HG03095 (cell line): ENCODE results near the gene CACNA1B.
"Not testable (repeated sequence)": the region's sequence is repeated elsewhere in the genome, so short reads cannot be mapped to it uniquely, and the experiment has no call there.

Experiments used
- ATAC-seq: cut with Tn5 transposase; IDR thresholded peaks from one replicate; pipeline ENCODE4 v1.9.1; 2021; ENCODE audit warnings: moderate library complexity; ENCODE audit not compliant: unreplicated experiment

The CACNA1B gene

DNA sequence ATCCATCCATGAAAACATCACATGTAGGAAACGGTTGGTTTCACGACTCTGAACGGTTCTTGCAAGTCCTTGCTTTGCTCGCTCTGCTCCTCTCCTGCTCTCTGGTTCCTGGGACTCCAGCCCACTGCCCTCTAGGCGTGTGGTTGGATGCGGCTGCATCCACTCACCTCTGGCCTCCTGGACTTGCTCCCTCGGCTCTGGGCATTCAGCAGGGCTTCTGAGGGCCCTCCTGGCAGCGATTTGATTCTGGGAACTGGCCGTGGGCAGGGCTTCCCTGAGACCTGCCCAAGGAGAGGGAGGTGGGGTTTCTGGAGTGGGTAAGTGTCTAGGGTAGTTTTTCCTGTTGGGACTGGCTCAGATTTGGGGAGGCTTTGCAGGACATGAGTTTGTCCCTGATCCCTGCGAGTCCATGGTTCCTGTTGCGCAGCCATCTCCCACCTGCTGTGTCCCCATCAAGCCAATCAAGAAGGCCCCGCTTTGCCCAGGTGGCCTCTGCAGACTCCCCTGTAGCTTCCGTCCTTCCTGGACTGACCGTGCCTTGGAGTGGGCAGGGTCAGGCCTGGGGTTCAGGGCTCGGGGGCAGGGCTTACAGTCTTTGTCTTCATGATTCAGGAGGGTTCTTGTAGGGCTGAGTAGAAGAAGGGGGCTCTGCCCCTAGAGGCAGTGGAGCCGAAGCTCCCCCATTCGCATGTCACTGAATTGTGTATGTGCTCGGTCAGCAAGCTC is 192.3 kb downstream of the CACNA1B start:
- ATAC-seq = no peak

GRCh38 chr9:138070815-138071214 is 193.2 kb downstream of the CACNA1B start:
- no peak for ATAC-seq

GRCh38 chr9:138071292-138071691 is 193.7 kb downstream of the CACNA1B start:
- no peak for ATAC-seq

DNA sequence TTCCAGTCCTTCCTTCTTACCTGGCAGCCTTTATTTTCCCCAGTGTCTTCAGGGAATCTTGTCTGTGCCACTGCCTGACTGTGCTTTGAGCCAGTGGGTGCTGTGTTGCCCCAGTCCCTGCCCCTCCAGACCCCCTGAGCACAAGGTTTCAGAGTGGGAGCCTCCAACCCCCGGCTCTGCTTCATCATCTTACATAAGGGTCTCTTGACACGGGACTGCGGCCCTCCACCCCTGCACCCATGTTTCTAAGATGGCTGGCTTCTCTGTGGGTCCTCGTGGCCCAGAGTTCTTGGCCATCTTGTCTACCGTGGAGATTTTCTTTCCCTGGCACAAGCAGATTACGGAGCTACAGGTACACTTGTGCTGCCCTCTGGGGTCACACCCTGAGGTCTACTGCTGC is 194.1 kb downstream of the CACNA1B start:
- no peak for ATAC-seq

GRCh38 chr9:138072161-138072842 is 194.7 kb downstream of the CACNA1B start:
- no peak for ATAC-seq

DNA sequence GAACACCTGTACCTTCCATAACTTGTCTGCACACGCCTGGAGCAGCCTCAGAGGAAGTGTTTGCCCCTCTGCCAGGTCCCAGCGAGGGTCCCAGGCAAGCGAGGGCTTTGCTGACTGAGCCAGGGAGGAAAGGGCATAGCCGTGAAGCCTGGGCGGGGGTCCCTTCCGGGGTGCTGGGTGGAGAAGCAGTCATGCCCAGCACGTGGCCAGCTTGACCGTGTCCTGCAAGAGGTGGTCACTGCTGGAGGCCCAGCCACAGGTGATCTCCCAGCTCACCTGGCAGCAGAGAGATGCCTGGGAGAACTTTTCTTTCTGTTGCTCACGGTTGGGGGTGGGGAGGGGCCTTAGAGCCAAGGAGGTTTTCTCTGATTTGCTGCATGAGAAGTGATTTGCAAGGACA is 195.3 kb downstream of the CACNA1B start:
- no peak for ATAC-seq

GRCh38 chr9:138073408-138073807 is 195.8 kb downstream of the CACNA1B start:
- no peak for ATAC-seq

DNA sequence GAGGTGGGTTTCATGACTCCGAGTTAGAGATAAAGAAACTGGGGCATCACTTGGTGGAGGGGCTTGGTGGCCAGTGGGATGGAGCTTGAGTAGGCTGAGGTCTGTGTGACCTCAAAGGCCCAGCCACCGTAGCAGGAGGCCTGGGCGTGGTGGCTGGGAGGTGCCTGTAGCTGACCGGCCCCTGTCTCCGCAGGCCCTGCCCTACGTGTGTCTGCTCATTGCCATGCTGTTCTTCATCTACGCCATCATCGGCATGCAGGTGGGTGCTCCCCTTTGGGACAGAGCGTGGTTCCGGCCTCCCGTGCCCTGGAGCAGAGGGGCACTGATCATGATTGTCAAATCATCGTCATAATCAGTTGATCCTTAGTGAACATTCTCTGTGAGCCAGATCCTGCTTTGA is 196.2 kb downstream of the CACNA1B start:
- ATAC-seq = no peak

DNA sequence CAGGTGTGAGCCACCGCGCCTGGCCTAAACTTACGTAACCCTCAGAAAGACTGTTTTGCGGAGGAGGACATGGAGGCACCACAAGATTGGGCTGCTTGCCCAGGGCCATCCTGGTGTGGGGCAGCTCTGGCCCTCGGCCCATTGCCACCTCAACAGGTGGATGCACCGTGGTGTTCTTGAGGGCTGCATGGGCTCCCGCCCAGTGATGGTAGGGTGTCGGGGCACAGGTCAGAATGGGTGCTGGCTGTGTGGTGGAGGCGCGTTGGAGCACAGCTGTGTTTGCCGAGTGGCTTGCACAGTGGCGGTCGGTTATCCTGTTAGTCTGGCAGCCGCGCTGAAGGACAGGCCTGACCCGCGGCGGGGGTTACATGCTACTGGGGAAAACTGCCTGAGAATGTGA is 196.9 kb downstream of the CACNA1B start:
- ATAC-seq = no peak

DNA sequence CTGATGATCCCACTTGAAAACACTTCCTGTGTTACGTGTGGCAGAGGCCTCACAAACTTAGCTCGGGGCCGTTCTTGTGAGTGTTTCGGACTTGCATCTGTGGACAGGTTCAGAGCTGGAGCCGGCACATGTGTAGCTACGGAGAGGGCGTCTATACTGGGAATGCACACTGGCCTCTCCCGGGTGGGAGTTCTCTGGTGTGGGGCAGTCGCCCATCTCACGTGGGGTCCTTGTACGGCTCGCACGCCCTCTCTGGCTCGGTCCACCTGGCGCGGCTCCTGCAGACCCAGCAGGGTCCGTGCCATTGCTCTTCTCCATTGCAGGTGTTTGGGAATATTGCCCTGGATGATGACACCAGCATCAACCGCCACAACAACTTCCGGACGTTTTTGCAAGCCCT is 197.9 kb downstream of the CACNA1B start:
- ATAC-seq = no peak

DNA sequence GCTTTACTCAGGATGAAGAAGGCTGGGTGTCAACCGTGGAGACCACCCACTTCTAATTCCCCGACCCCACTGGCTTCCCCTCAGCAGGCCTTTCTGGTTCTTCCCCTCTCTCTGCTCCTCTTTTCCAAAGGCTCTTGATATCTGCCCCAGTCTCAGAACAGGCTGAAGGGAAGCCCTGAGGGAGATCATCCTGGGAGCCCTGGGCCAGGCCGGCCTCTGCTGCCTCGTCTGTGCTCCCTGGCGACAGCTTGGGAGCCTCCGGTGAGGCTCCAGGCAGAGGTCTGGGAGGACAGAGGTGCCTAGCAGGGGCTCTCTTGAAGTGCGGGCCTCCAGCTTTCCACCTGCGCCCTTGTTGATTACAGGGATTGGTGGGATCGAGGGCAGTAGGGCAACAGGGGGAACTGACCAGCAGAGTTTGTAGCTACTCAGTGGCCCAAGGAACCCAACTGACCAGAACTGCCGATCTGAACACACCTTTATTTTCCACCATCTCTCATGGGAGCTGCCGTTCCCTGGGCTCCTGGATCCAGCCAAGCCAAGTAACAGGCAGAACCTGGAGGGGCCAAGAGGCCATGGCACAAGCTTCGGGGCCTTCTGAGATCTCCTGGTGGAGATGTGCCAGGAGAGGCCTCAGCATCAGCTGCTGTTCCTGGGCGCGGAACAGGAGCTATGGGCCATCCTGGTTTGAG is 198.5 kb downstream of the CACNA1B start:
- ATAC-seq = no peak

DNA sequence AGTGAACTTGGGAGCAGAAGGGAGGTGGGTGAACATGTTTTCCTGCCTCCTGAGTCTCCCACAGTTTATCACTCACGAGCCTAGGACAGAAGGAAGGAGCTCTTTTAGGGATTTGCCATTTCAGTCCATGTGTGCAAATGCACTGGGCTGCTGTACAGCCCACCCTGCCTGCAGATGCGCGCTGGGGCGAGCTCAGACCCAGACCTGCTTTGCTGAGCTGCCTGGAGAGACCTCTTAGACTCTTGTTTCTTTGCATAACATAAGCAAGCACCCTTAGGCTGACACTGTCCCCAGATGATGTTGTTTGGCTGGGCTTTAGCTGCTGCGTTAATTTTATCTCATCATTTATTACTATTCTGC is 199.0 kb downstream of the CACNA1B start:
- no peak for ATAC-seq

DNA sequence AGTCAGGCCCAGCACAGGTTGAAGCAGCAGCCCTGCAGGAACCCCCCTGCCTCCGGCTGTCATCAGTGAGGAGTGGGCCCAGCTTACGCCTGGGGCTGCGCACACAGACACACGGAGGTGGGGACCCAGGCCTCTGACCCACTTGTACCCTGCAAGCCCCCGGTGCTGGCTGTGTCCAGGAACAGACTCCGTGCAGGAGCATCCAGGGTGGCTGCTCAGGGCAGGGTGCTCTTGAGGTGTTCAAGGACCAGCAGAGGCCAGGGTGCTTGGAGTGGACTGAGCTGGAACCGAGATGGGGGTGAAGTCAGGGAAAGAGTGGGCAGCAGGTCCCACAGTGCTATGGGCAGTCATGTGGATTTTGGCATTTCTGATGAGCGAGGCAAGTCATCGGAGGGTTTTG is 199.5 kb downstream of the CACNA1B start:
- no peak for ATAC-seq

DNA sequence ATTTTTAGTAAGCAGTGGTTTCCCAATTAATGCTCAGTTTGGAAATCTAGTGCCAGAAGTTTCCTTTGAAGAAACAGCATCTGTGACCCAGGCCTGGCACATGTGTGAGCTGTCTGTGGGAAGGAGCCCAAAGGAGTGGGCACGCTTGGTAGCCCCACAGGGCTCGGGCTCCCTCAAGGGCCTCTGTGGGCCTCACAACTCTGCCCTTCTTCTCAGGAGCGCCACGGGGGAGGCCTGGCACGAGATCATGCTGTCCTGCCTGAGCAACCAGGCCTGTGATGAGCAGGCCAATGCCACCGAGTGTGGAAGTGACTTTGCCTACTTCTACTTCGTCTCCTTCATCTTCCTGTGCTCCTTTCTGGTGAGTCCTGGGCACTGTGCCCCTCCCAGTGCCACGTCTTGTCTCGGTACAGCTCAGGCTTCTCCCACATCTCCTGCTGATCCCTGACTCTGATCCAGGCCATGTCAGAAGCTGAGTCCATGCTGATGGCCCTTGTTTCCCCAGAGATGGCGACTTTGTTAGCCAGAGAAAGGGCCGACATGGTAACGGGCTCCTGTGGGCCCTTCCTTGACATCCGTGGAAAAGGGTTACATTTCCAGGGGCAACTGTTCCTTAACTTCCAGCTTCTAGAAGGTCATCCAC is 200.4 kb downstream of the CACNA1B start:
- ATAC-seq = no peak

GRCh38 chr9:138078846-138079245 is 201.3 kb downstream of the CACNA1B start:
- ATAC-seq = no peak

GRCh38 chr9:138080979-138081378 is 203.4 kb downstream of the CACNA1B start:
- no peak for ATAC-seq

GRCh38 chr9:138082918-138083636 is 205.5 kb downstream of the CACNA1B start:
- no peak for ATAC-seq

GRCh38 chr9:138083873-138084272 is 206.3 kb downstream of the CACNA1B start:
- no peak for ATAC-seq

DNA sequence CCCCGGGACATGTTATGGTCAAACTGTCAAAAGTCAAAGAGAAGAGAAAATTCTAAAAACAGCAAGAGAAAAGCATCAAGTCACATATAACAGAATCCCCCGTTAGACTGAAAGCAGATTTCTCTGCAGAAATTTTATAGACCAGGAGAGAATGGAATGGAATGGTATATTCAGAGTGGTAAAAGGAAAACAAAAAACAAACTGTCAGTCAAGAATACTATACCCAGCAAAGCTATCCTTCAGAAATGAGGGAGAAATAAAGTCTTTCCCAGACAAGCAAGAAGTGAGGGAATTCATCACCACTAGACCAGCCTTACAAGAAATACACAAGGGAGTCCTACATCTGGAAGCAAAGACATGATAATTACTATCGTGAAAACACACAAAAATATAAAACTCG is 208.0 kb downstream of the CACNA1B start:
- ATAC-seq = no peak

DNA sequence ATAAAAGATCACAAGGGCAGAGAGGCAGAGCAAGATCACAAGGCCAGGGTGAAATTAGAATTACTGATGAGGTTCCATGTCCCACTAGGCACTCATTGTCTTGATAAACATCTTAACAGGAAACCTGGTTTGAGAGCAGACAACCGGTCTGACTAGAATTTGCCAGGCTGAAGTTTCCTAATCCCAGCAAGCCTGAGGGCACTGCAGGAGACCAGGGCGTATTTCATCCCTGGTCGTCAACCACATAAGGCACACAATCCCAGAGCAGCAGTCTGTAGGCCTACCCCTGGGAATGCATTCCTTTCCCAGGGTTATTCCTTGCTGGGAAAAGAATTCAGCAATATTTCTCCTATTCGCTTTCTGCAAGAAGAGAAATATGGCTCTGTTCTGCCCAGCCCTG is 214.5 kb downstream of the CACNA1B start:
- ATAC-seq = not testable (repeated sequence)

GRCh38 chr9:138094028-138094427 is 216.4 kb downstream of the CACNA1B start:
- no peak for ATAC-seq
